Natural killer cell (primary cell): ENCODE data around the gene ZFTA. TPM values are rescaled to one million over a fixed set of nuclear protein-coding genes. Genes with fewer than 3 reads are reported as not detected.

Experiments used
- ATAC-seq, 3 donors: fragments of 150-1000 bp in 2 of 3; fragments of 200-7000 bp in 1 of 3; cut with Tn5 transposase; 1 replicate in 1 of 3; 2 replicates in 2 of 3; pipeline ENCODE4 v1.10.0; 2021; ENCODE audit warnings: mild to moderate bottlenecking in 2 of 3, moderate library complexity in 2 of 3
- DNase-seq, 2 donors: peaks; one replicate each; pipeline versions ENCODE4 v3.0.0 to v3.0.0-alpha.2; 2013 to 2021; ENCODE audit warnings: mixed read lengths in 1 of 2
- H3K27ac ChIP-seq: one replicate; pipeline ENCODE4 v1.5.1; 2013; ENCODE audit warnings: mild to moderate bottlenecking, low read length
- H3K27me3 ChIP-seq: one replicate; pipeline ENCODE4 v1.6.1; 2013; ENCODE audit warnings: low read length; ENCODE audit not compliant: control insufficient read depth, insufficient read depth
- H3K36me3 ChIP-seq: one replicate; pipeline ENCODE4 v1.6.1; 2013; ENCODE audit warnings: low read length; ENCODE audit not compliant: control insufficient read depth, insufficient read depth
- H3K4me1 ChIP-seq: one replicate; pipeline ENCODE4 v1.6.1; 2013; ENCODE audit warnings: low read length; ENCODE audit not compliant: control insufficient read depth, insufficient read depth
- H3K4me3 ChIP-seq: one replicate; pipeline ENCODE4 v1.5.1; 2013; ENCODE audit warnings: low read length
- H3K9me3 ChIP-seq: one replicate; pipeline ENCODE4 v1.6.1; 2013; ENCODE audit warnings: low read length; ENCODE audit not compliant: control insufficient read depth, insufficient read depth
- H3K27ac Mint-ChIP-seq, 2 donors: one replicate each; pipeline ENCODE4 v1.8.0; 2022; ENCODE audit warnings: mild to moderate bottlenecking in 2 of 2, mixed read lengths in 2 of 2, moderate library complexity in 1 of 2
- H3K27me3 Mint-ChIP-seq, 2 donors: one replicate each; pipeline ENCODE4 v1.8.0; 2022; ENCODE audit warnings: low read depth in 2 of 2, mixed read lengths in 2 of 2
- H3K36me3 Mint-ChIP-seq: one replicate; pipeline ENCODE4 v1.8.0; 2022; ENCODE audit warnings: mixed read lengths
- H3K4me1 Mint-ChIP-seq, 2 donors: one replicate each; pipeline ENCODE4 v1.8.0; 2022; ENCODE audit warnings: mixed read lengths in 2 of 2
- H3K4me3 Mint-ChIP-seq: one replicate; pipeline ENCODE4 v1.8.0; 2022; ENCODE audit warnings: mild to moderate bottlenecking, moderate library complexity, mixed read lengths
- H3K9me3 Mint-ChIP-seq, 2 donors: one replicate each; pipeline ENCODE4 v1.8.0; 2022; ENCODE audit warnings: mixed read lengths in 2 of 2
- WGBS: methylation state at CpG from one replicate; pipeline ENCODE4 v1.1.7; 2013; ENCODE audit warnings: missing lambda C conversion rate; ENCODE audit not compliant: insufficient coverage; 5-methylcytosine and 5-hydroxymethylcytosine counted together
- intact Hi-C: fragments of 100-400 bp; cut with micrococcal nuclease; formaldehyde crosslinking; loops from one replicate; pipeline ENCODE4 v1.14.2; 2022
- total RNA-seq, 4 donors: library from RNA; stranded (reverse); fragments of 120-200 nt in 1 of 4; gene quantifications; one replicate each; pipeline versions ENCODE4 v1.2.3 to v1.2.4, GENCODE V29; 2013 to 2022
- TF ChIP-seq, protein P1 (sequence below): fragments of 200-600 bp; IDR thresholded peaks from one replicate; pipeline ENCODE4 v1.8.0; 2022; ENCODE audit warnings: antibody characterized with exemption

ZFTA gene
- total RNA-seq, 3 donors from 2014 or later (not counting 1 experiment from before 2014, with no cell fraction given), result 3.7 to 5.3 (median 4.8) TPM

DNA sequence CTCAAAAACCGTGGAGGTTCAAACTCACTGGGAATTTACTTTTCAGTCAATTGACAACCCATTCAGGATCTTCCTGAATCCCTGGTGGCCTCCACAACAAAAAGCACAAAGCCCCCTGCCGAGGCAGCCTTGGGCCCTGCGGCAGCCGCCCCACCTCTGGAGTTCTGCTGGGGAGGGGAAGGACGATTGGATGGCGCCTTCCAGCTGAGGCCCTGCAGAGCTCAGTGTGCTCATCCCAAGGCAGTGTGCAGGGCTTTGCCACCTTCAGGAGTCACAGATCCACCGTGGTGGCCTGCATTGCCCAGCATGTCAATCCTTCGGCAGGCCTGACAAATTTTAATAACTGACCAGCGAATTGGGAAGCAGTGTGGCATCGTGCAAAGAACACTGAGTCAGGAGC, 7.4 kb downstream of the ZFTA start:
- no peaks in the 10 kb centered on the region for H3K4me1 ChIP-seq
- H3K4me1 Mint-ChIP-seq, result no peaks in the 10 kb centered on the region
- ATAC-seq, result no peak
- H3K36me3 Mint-ChIP-seq, result no peaks in the 10 kb centered on the region
- H3K27me3 ChIP-seq, result no peaks in the 10 kb centered on the region
- H3K27me3 Mint-ChIP-seq, result no peaks in the 10 kb centered on the region
- no peak overlapping the region for H3K27ac Mint-ChIP-seq
- intact Hi-C loops, result no loop called here
- H3K36me3 ChIP-seq, result peaks cover 6% of the 10 kb centered on the region
- H3K4me3 Mint-ChIP-seq, result no peak overlapping the region
- no peak for DNase-seq
- TF ChIP-seq, protein P1, sequence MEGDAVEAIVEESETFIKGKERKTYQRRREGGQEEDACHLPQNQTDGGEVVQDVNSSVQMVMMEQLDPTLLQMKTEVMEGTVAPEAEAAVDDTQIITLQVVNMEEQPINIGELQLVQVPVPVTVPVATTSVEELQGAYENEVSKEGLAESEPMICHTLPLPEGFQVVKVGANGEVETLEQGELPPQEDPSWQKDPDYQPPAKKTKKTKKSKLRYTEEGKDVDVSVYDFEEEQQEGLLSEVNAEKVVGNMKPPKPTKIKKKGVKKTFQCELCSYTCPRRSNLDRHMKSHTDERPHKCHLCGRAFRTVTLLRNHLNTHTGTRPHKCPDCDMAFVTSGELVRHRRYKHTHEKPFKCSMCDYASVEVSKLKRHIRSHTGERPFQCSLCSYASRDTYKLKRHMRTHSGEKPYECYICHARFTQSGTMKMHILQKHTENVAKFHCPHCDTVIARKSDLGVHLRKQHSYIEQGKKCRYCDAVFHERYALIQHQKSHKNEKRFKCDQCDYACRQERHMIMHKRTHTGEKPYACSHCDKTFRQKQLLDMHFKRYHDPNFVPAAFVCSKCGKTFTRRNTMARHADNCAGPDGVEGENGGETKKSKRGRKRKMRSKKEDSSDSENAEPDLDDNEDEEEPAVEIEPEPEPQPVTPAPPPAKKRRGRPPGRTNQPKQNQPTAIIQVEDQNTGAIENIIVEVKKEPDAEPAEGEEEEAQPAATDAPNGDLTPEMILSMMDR, result no peak
- H3K9me3 ChIP-seq, result no peaks in the 10 kb centered on the region
- H3K9me3 Mint-ChIP-seq, result no peaks in the 10 kb centered on the region
- H3K27ac ChIP-seq, result no peak overlapping the region
- WGBS, result 94% methylated on average over 10 of the region's 10 CpGs
- H3K4me3 ChIP-seq, result no peak overlapping the region

DNA sequence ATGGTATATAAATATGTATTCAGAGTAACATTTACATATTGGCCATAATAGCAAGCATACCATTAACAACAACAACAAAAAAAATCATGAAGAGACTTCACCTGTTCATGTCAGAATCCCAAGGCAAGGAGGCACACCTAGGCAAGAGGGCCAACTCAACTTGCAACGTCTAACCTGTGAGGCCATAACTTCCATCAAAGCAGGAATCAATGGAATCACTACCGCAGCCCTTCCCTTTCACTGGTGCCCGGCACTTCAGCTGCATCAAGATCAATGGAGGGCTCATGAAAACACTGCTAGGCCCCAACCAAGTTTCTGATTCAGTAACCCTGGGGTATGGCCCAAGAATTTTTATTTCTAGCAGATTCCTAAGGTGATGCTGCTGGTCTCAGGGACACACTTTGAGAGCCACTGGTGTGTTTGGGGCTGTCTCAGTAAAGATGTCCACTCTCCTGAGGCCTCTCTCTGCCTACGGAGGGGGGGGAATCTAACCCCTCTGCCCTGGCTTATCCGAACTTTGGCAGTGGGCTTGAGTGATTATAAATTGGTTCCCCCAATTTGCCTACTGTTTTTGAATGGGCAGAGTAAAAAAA, 8.0 kb downstream of the ZFTA start:
- Histone ChIP-seq H3K9me3 (no peaks in the 10 kb centered on the region), H3K4me3 (no peak overlapping the region), H3K27me3 (no peaks in the 10 kb centered on the region), H3K36me3 (peaks cover 10% of the 10 kb centered on the region), H3K27ac (no peak overlapping the region), H3K4me1 (no peaks in the 10 kb centered on the region)
- no peaks in the 10 kb centered on the region for H3K36me3 Mint-ChIP-seq
- H3K4me1 Mint-ChIP-seq, result no peaks in the 10 kb centered on the region
- 91% methylated on average over 5 of the region's 5 CpGs for WGBS
- no peak for ATAC-seq
- DNase-seq, result no peak
- no peak overlapping the region for H3K4me3 Mint-ChIP-seq
- no peak overlapping the region for H3K27ac Mint-ChIP-seq
- no peaks in the 10 kb centered on the region for H3K9me3 Mint-ChIP-seq
- TF ChIP-seq, protein P1, result no peak
- intact Hi-C loops, result no loop called here
- no peaks in the 10 kb centered on the region for H3K27me3 Mint-ChIP-seq

DNA sequence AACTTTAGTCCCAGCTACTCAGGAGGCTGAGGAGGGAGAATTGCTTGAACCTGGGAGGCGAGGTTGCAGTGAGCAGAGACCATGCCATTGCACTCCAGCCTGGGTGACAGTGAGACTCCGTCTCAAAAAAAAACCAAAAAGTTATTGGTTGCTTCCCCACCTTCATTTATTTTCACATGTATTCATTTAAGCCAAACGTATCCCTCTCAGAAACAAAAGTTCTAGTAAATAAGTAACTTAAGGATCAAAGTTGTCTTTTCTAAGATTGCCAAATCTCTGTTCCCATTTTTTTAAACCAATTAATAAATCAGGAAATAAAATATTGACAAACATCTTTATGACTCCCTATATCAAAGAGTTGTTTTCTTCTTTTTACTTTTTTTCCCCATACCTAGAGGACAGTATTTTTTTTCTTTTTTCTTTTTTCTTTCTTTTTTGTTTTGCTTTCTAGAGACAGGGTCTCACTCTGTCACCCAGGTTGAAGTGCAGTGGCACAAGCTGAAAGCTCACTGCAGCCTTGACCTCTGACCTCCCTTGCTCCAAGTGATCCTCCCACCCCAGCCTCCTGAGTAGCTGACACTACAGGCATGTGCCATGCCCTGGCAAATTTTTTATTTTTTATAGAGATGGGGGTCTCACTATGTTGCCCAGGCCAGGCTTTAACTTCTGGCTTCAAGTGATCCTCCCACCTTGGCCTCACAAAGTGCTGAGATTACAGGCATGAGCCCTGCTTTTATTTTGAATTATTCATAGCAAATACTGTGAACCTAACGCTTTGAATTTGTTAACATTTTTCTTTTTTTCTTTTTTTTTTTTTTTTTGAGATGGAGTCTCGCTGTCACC, 11.4 kb downstream of the ZFTA start:
- Mint-ChIP-seq H3K4me3 (no peak overlapping the region), H3K27me3 (no peaks in the 10 kb centered on the region), H3K4me1 (no peaks in the 10 kb centered on the region), H3K36me3 (no peaks in the 10 kb centered on the region), H3K9me3 (no peaks in the 10 kb centered on the region), H3K27ac (no peak overlapping the region)
- peaks cover 18% of the 10 kb centered on the region for H3K36me3 ChIP-seq
- H3K27me3 ChIP-seq, result no peaks in the 10 kb centered on the region
- intact Hi-C loops, result no loop called here
- no peaks in the 10 kb centered on the region for H3K9me3 ChIP-seq
- H3K27ac ChIP-seq, result no peak overlapping the region
- DNase-seq, result no peak
- 100% methylated on average over 3 of the region's 5 CpGs for WGBS
- H3K4me1 ChIP-seq, result no peaks in the 10 kb centered on the region
- no peak for ATAC-seq
- TF ChIP-seq, protein P1, result no peak
- no peak overlapping the region for H3K4me3 ChIP-seq
